HG02588 (cell line): Measurements from ENCODE around the gene ANO6.

Experiments used
- ATAC-seq: cut with Tn5 transposase; IDR thresholded peaks from one replicate; pipeline ENCODE4 v1.9.1; 2021; ENCODE audit warnings: mild to moderate bottlenecking, moderate library complexity; ENCODE audit not compliant: unreplicated experiment

The ANO6 gene

DNA sequence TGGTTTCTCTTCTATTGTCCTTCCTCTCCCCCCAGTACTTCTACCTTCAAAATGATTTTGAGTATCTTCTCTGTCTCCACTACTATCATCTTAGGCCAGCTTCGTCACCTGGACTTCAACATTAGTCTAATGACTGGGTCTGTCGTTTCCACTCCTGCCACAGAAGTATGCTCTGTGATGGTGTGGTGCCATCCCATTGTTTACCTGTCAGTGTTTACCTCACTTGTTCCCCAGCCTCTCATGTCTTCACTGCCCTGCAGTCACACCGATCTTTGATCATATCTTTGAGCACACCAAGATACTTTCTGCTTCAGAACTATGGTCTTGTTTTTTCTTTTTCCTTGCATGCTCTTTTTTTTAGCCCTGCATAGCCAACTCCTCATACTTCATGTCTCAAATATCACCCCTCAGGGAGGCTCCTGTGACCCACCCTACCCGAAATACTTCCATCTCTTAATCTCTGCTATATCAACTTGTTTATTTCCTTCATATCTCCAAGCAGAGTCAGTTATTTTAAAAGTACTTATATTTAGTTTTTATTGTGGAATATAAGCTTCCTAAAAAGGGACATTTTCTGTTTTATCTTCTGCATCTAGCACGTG lies 60.4 kb downstream of the ANO6 start:
- no peak for ATAC-seq

GRCh38 chr12:45278447-45278846 lies 62.6 kb downstream of the ANO6 start:
- ATAC-seq: no peak

DNA sequence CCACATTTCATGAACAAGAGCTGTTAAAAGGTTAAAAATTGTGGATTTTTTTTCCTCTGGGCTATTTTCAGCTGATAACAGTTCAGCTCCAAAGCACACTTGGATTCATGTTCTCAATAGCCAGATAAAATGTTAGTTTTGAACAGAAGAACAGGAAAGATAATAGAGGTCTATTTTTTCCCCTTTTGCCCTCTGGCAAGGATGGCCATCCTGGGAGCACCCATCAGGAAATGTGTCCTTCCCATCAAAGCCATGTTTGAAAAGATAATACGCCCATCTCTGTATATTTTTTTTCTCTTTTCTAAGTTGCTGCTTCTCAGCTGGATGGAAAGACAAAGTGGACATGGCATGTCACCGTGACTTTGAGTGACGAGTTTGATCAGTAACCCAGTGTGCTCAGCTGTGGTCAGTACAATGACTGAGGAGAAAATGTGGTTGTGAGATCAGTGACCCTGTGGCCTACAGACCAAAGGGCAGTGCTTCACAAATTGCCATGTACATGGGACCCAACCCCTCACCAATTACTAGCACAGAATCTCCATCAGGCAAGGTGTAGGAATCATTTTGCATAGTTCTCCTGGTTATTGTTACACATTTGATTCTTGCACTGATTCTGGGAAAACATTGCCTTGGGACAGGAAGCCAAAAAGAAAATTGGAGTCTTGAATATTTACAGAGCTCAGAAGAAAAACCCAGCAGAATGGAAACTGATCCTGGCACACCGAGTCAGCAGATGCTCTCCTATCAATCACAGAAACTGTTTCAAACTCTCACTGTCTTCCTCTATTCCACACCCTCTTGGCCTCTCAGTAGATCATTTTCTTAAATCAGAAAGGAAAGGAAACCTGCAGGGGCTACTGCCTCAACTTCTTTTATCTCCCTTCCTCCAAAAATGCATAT lies 64.3 kb downstream of the ANO6 start:
- ATAC-seq: no peak

DNA sequence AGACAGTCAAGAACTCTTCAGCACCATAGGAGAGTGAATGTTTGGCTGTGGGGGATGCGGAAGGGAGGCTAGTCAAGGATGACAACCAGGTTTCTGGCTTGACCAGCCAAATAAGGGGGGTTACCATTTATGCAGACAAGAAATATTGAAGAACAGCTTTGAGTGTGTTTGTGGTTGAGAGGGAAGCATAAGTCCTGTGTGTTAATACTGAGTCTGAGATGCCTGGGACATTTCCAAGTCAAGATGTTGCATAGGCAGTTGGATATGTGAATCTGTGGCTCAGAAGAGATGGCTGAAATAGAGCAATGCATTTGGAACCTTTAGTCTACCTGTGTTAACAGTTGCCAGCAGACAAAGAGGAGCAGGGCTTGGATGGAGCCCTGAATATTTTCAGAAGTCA lies 66.1 kb downstream of the ANO6 start:
- ATAC-seq: no peak

DNA sequence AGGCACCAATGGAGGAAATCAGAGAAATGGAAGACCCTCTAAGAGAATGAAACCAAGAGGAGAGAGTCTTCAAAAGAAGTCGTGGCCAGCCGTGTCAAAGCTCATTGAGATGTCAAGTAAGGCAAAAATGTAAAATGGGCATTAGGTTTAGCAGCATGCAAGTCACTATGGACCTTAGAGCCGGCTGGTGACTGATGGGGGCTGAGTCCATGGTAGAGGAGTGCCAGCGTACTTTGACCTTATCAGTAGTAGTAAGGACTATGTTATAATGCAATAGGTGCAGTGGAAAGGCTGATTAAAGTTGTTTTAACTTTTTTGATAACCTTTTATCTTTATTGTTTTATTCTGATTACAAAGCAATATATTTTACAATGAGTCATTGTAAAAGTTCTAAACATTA lies 66.5 kb downstream of the ANO6 start:
- ATAC-seq: no peak

GRCh38 chr12:45284096-45284901 lies 68.4 kb downstream of the ANO6 start:
- no peak for ATAC-seq

DNA sequence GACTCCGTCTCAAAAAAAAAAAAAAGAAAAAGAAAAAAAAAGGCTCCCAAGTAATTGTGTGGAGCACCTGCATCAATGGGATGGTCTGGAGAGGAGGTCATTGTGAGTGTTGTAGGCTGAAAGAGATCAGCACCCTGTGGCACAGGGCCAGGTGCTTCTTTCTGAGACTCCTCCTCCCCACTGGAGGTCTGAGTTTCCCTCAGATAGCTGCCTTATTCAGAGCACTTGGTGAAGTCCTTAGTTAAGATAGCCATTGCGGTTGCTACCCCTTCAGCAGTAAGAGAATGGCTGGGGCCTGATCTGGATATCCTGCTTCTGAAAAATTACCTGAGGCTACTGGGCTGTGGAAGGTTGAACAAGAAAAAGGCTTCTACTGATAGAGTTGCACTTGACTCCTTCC lies 69.8 kb downstream of the ANO6 start:
- ATAC-seq: no peak

- no peak for ATAC-seq
These were observed 70.7 kb downstream of the ANO6 start for GRCh38 chr12:45286621-45287020.

- no peak for ATAC-seq
These were observed 73.6 kb downstream of the ANO6 start for GRCh38 chr12:45289245-45290215.

GRCh38 chr12:45290216-45290605 lies 74.3 kb downstream of the ANO6 start:
- no peak for ATAC-seq

DNA sequence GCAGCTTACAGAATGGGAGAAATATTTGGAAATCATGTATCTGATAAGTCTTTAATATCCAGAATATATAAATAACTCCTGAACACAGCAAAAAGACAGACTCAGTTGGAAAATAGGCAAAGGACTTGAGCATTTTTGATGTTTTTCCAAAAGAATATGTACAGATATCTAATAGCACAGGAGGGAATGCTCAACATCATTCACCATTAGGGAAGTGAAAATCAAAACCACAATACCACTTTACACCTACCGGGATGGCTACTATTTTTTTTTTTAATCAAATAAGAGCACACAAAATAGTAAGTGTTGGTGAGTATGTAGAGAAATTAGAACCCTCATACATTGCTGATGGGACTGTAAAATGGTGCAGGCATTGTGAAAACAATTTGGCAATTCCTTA lies 75.6 kb downstream of the ANO6 start:
- ATAC-seq: no peak

DNA sequence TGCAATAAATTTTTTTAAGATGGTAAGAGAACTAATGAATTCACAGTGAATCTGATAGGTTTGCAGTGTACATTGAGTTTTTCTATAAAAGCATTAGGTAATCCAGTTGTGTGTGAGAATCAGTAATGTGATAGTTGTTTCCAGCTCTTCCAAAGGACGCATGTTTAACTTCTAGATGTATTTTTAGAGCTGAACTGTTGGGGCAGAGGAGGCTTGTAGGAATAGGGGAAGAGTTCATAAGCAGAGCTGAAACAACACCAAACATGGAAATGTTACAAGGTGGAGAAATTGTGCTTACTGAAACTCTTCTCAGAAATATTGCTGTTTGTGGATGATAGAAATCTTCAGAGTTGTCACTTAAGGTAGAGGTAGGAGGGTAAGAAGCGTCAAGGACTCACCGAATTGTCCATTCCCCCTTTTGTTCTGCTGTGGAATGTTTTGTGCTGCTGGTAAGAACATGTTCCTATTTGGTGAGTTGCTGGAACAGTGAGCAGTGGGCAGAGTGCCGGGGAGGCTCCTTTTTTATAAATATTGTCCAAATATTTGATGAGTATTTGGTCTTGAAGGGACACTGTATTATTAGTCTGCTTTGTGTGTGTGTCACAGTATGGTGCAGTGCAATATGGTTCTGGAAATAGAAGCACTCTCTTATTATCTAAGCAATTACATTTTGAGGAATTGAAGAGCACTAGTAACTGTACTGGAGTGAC lies 76.7 kb downstream of the ANO6 start:
- no peak for ATAC-seq

- no peak for ATAC-seq
These were observed 79.0 kb downstream of the ANO6 start for GRCh38 chr12:45294906-45295305.

DNA sequence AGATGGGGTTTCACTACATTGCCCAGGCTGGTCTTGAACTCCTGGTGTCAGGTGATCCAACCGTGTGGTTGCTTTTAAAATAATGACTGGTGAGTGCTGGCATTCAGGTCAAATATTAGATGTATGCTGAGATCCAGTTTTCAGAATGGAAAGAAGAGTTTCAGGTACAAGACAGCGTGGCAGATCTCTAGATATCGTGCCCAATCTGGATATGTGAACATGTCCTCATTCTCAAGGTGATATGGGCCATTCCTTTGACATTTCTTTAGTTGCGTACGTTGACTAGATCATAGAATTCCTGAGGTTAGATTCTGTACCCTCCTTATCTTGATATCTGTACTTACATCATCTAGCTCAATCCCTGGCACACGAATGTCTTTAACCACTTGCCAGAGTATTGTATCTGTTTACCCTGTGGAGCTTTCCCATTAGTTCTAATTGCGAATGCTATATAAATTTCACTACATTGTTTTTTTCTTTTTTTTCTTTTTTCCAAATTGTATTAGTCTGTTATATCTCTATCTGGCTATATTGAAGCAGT lies 80.2 kb downstream of the ANO6 start:
- ATAC-seq: no peak

DNA sequence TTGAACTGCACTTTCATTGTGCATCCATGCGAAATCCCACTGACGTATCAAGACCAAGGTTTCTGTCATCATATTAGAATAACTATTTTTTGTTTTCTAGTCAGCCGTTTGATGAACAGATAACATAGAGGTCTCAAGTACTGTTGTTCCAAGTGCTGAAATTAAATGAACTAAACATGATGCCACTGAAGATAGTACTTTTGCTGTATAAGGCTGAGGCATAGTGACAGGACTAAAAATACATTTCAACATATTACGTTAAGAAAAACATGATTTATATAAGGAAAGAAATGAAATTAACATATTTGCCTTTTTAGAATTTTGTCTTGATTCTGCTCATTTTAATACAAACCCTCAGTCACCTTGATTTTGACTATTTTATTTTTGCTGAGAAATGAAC lies 82.2 kb downstream of the ANO6 start:
- ATAC-seq: no peak

DNA sequence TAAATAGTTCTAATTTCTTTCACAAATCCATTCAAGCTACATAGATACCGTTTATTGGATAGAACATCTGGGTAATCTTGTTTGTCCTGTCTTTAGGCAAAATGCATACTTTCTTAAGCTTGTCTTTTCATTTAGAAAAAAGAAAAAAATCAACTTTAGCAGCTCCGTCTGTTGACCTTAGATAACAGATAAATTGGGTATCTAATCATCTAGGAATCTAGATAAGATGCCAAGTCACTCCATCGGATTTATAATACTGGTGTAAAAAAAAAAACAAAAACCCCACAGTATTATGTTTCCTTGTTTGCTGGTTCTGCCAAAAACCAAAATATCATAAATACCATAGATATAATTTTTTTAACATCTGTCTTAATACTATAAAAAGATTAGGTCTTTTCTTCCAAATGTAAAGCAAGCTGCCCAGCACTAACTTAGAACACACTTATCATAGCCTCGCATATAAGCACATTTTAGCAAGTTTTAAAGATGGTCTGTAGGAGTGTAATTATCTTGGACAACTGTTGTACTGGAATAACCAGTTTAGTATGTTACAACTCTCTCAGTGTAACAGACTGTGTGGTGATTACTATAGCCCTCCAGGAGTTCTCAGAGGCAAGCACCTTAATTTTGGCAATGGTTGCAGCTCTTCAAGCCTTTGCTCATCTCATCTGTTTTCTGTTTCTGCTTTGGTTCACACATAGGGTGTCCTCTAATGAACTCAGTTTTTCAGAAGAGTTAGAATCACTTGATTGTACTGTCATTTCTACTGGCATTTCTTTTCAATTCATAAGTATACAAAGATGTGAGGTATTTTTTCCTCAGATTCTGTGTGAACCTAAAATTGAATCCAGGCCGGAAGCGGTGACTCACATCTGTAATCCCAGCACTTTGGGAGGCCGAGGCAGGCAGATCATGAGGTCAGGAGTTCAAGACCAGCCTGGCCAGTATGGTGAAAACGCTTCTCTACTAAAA lies 83.1 kb downstream of the ANO6 start:
- no peak for ATAC-seq

DNA sequence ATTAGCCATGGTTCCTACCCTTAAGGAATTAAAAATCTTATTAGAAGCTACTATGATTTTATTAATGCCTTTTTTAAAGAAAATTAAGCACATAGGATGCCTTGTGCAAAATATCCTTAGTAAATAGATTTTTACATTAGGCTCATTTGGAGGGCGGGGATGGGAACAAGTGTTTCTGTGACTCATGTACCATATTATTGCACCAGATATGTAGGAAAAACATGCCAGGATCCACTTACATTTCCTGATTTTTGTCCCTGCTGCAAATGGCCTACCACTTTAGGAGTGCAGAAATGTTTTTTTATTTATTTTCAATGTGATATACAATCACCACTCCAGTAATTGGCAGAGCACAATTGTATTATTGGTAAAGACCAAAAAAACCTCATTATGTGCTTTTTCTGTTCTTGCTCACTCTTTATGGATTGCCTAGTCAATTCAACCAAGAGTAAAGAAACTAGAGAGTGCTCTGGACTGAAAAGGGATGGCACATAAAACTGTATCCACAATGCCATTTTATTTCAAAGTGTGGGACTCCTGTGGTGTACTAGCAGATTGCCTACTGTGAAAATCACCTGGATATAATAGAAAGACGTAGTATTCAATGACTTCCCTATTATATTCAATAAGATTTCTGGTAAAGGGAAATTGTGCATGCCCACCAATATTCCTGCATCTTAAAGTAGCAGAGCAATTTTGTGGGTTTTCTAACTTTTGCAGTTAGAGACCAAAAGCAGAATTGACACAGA lies 86.9 kb downstream of the ANO6 start:
- no peak for ATAC-seq

- ATAC-seq: no peak
These were observed 88.0 kb downstream of the ANO6 start for GRCh38 chr12:45303945-45304344.
